ENCODE data around the gene SP140L.
"Not testable (repeated sequence)": the region's sequence is repeated elsewhere in the genome, so short reads cannot be mapped to it uniquely, and the experiment has no call there.

SP140L gene

GRCh38 chr2:230384986-230385385, 58.0 kb downstream of the SP140L start:
- no peak for DNase-seq

- DNase-seq: no peak
Measured at GRCh38 chr2:230394301-230394700, 67.3 kb downstream of the SP140L start.

GRCh38 chr2:230398698-230399097, 71.7 kb downstream of the SP140L start:
- DNase-seq: not testable (repeated sequence)

- no peak for DNase-seq
Measured at GRCh38 chr2:230400041-230400440, 73.0 kb downstream of the SP140L start.

- DNase-seq: no peak
Measured at GRCh38 chr2:230400454-230400853, 73.5 kb downstream of the SP140L start.

GRCh38 chr2:230401026-230401425, 74.0 kb downstream of the SP140L start:
- not testable (repeated sequence) for DNase-seq

GRCh38 chr2:230403746-230404145, 76.8 kb downstream of the SP140L start:
- no peak for DNase-seq

GRCh38 chr2:230405824-230406223, 78.8 kb downstream of the SP140L start:
- DNase-seq: no peak

- DNase-seq: no peak
Measured at GRCh38 chr2:230408244-230408842, 81.3 kb downstream of the SP140L start.

- DNase-seq: not testable (repeated sequence)
Measured at GRCh38 chr2:230409316-230409715, 82.3 kb downstream of the SP140L start.

GRCh38 chr2:230410263-230410662, 83.3 kb downstream of the SP140L start:
- DNase-seq: no peak

- peak in 1 of 2 donors; percentile 29 for DNase-seq
Measured at GRCh38 chr2:230410861-230411569, 84.0 kb downstream of the SP140L start.

GRCh38 chr2:230411570-230412370, 84.8 kb downstream of the SP140L start:
- peak; percentile 54 to 73 for DNase-seq

- DNase-seq: no peak
Measured at GRCh38 chr2:230412371-230412711, 85.3 kb downstream of the SP140L start.

GRCh38 chr2:230412846-230413245, 85.9 kb downstream of the SP140L start:
- DNase-seq: no peak

GRCh38 chr2:230413479-230413878, 86.5 kb downstream of the SP140L start:
- DNase-seq: no peak

GRCh38 chr2:230414302-230414701, 87.3 kb downstream of the SP140L start:
- DNase-seq: no peak

- DNase-seq: peak; percentile 84 to 85
Measured at GRCh38 chr2:230416061-230416721, 89.2 kb downstream of the SP140L start, which contains the start of gene SP100. Gene SP100, plus strand, starts transcription at chr2:230416201. Its CDS starts 96 bp downstream, at chr2:230416297.

- no peak for DNase-seq
Measured at GRCh38 chr2:230417436-230417835, 90.4 kb downstream of the SP140L start.

- DNase-seq: no peak
Measured at GRCh38 chr2:230418341-230419016, 91.5 kb downstream of the SP140L start.

GRCh38 chr2:230419181-230419580, 92.2 kb downstream of the SP140L start:
- DNase-seq: no peak

GRCh38 chr2:230422149-230422548, 95.2 kb downstream of the SP140L start:
- no peak for DNase-seq

Measured in CD4-positive, alpha-beta T cell treated with Interleukin-4 for 1 hour (primary cell).